Eye (tissue), 1 donor: ENCODE measurements around the gene TRIM25.

ENCODE experiments used
- DNase-seq: peaks from one replicate; pipeline ENCODE4 v3.0.0-alpha.2; 2015

The TRIM25 gene

DNA sequence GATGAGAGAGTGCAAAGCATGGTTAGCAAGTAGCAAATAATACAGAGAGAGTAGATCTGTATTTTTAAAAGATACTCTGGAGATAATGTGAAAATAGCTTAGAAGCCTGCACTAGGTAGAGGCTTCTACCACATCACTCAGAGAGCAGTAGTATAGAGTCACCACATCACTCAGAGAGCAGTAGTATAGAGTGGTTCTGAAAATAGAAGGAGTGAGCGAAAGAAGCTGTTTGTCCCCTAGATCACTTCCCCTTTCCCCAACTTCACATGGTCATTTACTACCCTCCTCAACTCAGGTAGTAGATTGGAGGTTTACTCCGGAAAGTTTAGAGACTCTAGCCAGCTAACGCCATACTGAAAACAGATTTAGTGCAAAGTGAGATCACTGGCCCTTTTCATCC lies 62.8 kb downstream of the TRIM25 start:
- no peak for DNase-seq

DNA sequence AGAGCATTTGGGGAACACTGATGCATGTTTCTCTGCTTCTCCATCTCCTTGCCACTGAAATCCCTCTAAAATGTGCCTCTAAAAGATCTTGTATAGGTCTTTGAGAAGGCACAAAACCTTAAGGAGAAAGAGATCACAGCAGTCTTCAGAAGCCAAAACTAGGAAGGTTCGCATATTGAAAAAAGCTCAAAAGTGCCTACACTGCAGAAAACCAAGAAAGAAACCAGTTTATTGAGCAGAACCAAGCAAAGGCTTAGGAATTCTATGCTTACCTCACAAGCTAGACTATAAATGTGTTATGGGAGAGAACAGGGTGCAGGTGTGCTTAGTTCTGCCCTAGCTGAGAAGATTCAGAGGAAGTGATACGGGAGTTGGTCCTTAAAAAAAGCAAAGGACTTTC lies 63.3 kb downstream of the TRIM25 start:
- no peak for DNase-seq

DNA sequence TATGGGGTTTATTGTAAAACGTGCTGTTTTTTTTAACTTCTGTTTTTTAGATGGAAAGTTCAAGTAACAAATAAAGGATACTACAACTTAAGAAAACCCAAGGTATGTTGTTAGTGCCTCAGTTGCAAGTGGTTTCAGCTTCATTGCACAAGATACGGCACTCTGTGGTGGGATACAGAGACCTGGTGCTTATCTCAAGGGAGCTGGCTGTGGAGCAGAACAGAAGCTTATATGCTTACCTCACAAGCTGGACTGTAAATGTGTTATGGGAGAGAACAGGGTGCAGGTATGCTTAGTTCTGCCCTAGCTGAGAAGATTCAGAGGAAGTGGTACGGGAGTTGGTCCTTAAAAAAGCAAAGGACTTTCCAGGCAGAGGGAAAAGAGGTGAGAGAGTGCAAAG lies 64.7 kb downstream of the TRIM25 start:
- no peak for DNase-seq

DNA sequence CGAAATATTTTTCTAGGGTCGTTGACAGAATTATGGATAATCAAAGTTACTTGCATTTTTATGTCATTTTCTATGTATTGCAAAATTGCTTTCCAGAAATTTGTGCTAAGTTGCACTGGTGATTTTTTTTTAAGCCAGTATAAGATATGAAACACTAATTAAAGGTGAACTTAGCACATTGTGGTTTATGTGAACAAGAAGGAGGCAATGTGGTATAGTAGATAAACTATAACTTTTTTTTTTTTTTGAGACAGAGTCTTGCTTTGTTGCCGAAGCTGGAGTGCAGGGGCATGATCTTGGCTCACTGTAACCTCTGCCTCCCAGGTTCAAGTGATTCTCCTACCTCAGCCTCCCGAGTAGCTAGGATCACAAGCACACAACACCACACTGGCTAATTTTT lies 66.7 kb downstream of the TRIM25 start:
- no peak for DNase-seq

DNA sequence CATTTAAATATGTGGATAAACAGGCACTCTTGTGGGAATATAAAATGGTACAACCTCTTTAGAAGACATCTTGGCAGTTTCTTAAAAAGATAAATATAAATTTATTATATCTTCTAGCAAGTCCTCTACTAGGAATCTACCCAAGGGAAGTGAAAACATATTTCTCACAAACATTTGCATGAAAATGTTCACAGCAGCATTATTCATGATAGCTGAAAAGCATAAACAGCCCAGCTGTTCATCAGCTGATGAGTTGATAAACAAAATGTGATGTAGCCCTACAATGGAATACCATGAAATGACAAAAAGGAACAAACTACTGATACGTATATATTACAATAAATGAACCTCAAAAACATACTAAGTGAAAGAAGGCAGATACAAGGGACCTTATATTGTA lies 67.9 kb downstream of the TRIM25 start:
- no peak for DNase-seq

DNA sequence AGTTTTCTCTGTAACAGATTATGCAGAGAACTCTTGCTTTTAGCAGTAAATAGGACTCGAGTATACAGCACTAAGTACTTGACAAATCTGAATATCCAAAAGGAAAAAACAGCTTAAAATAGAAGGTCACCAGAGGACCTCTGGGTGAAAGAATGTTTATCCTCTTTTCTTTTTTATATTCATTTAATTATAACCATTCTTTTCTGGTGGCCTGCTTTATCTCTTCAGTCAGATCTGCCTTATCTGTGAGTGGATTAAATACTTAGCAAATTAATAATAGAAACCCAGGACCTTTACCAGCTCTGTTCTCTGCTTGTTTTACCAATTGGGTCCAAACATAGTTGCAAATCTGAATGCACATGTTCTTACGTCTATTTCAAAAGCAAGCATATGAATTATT lies 71.3 kb downstream of the TRIM25 start:
- no peak for DNase-seq

DNA sequence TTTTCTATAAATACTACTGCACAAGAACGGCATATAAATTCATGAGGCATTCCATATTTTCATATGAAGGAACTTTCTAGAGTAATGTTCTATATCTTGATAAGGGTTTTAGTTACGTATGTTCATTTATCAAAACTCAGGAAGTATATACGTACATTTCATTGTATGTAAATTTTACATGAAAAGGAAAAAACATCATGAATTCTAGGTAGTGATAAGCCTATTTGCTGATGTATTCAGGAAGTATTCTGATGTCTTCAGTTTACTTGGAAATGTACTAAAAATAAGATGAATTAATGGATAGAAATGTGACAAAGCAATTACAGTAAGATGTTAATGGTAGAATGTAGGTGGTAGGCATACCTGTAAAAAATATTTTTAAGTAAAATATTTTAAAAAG lies 75.2 kb downstream of the TRIM25 start:
- DNase-seq: no peak
